Activated CD4-positive, alpha-beta T cell treated with anti-CD3 and anti-CD28 coated beads for 24 hours (primary cell): ENCODE measurements around the gene C6orf120.
"Not testable (repeated sequence)": the region's sequence is repeated elsewhere in the genome, so short reads cannot be mapped to it uniquely, and the experiment has no call there.

Source experiments
- DNase-seq, 2 donors: peaks; one replicate each; pipeline ENCODE4 v3.0.0-alpha.2; 2020; ENCODE audit warnings: low read depth in 2 of 2

C6orf120 gene

DNA sequence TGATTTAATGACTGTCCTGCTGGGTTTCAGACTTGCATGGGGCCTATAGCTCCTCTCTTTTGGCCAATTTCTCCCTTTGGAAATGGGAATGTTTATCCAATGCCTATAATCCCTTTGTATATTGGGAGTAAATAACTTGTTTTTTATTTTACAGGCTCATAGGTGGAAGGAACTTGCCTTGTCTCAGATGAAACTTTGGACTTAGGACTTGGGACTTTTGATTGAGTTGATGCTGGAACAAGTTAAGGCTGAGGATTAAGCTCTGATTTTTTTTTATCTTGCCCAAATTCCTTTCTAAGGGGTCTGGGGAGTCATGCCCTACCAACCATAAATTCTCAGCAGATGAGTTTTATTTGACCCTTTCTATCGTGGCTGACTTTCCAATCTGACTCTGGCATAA lies 23.6 kb upstream of the C6orf120 start:
- DNase-seq: no peak

DNA sequence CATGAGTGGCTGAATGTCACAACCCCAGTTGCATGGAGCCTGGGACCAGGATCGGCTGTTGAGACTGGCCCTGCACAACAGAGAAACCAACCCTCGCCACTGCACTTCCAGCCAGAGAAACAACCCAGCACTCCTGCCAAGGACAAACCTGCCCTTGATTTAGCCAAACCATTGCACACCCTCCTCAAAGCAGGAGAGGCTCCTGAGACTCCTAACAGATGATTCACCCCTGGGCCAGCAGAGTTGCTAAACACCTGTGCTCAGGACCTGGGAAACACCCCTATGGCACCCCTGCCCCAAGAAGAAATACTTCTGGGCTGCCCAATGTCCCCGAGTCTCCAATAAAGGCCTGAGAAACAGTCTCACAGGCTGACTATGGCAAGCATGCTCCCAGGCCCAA lies 17.9 kb upstream of the C6orf120 start:
- DNase-seq: no peak

DNA sequence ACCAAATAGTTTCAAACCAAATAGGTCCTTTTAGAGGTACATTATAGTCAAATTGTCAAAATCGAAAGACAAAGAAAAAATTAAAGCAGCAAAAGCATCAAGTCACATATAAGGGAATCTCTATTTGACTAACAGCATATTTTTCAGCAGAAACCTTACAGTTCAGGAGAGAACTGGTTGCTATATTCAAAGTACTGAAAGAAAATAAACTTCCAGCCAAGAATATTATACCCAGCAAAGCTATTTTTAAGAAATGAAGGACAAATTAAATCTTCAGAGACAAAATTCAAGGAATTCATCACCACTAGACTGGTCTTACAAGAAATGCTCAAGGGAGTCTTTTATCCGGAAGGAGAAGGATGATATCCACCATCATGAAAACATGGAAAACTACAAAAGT lies 16.1 kb upstream of the C6orf120 start:
- DNase-seq: no peak

DNA sequence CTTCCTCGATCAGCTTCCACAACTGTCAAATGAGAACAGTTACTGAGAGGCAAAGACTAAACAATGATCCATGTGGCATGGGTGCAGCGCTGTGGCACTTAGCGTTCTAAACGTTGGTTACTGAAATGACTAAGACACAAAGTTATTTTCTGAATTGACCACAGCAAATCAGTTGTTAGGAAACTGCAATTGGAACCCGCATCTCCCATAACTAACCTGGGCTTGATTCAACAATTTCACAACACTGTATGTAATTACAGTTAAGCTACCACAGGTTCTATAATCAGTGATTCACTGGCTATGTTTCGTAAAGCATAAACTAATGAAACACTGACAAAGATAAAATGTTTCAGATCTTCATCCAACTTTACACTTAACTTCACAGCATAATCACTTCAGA lies 12.6 kb upstream of the C6orf120 start:
- DNase-seq: no peak

DNA sequence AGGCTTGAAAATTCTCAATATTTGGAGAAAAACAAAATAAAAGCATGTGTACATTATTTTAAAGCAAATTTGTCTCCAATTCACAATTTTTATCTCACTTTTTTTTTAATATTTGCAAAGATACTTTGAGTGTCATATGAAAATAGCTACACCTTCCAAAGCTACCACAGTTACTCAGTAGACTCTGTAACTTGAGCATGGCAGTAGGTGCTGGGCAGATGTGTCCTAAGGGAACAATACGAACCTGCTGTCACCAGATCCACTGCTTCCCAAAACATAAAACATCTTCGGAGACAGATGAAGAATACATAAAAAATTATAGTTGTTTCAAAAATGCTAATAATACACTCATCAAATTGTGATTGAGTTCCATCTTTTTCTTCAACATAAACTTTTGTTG lies 10.7 kb upstream of the C6orf120 start:
- no peak for DNase-seq

DNA sequence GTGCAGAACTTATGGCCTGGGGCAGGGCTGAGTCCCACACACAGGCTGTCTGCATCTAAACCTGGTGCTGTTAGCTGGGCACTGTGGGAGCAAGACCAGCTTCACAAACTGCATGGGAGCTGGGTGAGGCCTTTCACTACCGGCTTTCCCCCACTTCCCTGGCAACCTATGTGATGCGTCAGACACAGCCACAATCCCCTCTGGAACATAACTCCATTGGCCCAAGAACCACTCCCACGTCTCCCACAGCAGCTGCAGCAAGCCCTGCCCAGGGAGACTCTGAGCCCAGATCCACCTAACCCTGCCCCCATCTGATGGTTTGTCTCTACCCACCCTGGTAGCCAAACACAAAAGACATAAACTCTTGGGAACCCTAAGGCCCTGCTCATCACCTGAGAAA lies 9.4 kb upstream of the C6orf120 start:
- no peak for DNase-seq

DNA sequence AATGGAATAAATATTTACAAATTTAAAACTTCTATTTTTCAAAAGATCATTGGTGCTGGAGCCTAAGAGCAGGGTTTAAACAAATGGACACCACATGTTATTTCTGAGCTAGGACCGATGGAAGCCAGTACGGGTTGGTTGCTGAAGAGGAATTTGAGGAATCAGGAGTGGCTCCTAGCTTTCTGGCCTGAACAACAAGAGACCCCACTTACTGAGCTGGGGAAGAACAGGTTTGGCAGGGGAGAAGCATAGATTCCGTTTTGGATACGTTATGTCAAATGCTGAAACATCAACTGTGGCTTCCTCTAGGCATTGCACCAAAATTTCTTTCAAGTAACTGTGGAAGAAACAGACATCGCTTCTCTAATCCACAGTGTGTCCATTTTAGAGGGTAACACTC lies 6.8 kb upstream of the C6orf120 start:
- DNase-seq: no peak

DNA sequence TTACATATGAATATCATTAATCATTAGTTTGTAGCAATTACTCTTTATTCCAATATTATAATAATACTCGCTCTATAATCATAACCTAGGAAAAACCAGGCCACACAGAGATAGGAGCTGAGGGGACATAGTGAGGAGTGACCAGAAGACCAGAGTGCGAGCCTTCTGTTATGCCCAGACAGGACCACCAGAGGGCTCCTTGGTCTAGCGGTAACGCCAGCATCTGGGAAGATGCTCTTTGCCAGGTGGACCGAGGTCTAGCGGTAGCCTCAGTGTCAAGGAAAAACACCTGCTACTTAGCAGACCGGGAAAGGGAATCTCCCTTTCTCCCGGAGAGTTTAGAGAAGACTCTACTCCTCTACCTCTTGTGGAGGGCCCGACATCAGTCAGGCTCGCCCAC lies 4.8 kb upstream of the C6orf120 start:
- DNase-seq: not testable (repeated sequence)

DNA sequence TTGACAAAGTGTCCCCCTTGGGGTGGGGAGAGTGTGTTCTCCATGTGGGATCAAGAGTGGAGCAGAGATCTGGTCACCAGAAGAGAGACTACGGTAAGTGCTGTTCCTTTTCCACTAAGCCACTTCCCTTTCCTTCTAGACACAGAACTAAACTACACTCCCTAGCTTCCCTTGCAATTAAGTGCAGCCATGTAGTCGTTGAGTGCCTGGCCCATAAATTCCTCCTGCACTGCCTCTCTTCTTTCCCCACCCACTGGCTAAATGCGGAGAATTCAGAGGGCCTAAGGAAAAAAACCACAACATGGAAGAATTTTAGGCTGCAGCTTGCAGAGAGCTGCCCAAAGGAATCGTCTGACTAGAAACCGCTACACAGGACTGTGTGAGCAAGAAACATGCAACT lies 1.6 kb upstream of the C6orf120 start:
- DNase-seq: no peak

DNA sequence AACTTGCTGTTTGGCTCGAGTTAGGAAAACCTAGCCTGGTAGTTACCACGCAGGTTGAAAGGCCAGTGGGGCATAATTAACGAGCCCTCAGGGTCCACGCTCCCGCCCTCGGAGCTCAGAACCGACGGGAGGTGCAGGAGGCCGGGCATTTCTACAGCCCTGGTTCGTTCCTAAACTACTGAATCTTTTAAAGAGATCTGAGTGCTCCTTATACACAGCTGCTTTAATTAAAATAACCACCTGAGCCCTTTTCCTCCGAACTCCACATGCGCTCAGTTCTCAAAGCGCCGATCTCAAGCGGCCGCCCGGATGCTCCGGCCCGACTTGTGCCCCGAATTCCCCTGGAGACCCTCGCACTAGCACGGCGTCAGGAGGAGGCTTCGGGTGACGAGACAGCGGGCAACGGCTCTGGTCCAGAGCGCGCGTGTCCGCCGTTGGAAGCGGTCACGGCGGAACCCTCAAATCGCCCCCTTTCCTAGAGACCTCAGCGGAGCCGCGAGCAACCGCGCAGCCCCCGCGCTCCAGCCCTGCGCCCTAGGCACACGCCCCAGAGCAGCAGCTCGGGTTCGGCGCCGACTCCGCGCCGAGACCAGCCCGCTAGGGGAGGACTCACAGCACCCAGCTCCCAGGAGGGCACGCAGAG lies 494 bp upstream of the C6orf120 start:
- DNase-seq: no peak

DNA sequence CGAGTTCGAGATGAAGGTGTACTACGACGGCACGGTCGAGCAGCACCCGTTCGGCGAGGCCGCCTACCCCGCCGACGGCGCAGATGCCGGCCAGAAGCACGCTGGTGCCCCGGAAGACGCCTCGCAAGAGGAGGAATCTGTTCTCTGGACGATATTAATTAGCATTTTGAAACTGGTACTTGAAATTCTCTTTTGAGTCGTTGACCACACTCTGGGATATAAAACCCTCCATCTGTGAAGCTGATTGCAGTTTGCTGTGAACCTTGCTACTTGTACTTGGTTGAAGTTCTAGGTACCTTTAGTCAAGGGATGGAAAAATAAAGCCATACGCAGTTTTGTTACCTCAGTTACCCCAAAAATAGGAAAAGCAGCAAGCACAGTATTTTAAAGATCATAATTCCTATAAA lies 917 bp downstream of the C6orf120 start:
- DNase-seq: peak in 1 of 2 donors; percentile 20

DNA sequence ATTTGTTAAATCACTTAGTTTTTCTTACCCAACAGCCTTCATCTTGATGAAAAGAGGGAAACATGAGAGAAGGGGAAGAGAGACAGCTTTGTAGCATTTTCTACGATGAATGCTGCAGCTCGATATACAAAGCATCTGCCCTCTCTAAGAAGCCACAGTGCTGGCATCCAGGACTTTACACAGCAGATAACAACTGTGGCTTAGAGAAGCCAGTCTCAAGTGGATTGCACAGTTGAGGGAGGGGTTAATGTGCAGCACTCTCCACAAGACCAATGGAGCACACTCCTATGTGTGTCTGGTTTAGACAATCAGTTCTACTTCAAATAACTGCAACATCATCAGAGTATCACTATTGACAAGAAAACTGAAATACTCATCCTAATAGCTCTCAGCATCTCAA lies 5.8 kb downstream of the C6orf120 start:
- DNase-seq: no peak

DNA sequence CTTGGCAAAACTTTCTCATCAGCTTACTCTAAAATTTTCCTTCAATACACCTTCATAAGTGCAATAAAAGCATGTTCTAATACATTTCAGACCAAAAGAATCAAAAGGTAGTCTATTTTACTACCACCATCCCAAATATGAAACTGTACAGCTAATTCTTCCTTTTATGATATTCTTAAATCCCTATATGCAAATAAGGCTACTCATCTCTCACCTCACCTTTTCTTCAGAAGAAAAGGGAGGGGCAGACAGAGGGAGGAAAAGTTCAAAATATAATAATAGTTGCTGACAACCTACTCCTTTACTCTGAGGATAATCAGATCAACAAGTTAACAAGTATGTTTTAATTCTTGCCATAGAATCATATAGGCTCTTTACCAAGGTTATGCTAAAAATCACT lies 7.4 kb downstream of the C6orf120 start:
- no peak for DNase-seq

DNA sequence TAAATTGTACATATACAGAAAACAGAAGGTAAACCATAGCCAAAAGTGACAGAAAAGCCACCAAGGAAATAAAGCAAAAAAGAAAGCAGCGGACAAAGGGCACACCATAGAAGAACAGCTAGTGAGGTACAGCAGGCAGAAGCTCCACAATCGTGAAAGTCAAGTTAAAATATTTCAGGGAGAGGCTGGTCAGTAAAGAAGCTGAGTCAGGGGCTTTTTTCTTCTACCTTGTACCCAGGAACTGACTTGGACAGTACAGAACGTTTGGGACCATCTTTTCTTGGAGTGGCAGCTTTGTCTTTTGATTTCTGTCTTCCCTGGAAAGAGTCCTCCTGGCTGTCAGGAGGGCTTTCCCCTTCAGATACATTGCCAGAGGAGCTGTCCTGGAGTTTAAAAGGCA lies 8.1 kb downstream of the C6orf120 start:
- no peak for DNase-seq

DNA sequence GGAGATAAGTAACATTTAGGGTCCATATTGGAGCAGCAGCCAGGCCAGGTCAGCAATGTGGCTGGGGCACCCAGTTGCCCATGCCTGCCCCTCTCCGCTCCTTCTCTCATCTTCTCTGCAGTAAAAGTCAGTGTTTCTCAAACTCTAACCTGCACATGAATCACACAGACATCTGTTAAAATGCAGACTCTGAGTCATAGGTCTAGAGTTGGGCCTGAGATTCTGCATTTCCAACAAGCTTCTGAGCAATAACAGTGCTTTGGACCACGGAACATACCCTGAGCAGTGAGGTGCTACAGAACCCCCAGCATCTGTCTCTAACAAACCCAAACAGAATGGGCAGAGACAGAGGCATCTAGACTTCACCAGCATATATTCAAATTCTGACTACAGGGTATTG lies 12.3 kb downstream of the C6orf120 start:
- no peak for DNase-seq

DNA sequence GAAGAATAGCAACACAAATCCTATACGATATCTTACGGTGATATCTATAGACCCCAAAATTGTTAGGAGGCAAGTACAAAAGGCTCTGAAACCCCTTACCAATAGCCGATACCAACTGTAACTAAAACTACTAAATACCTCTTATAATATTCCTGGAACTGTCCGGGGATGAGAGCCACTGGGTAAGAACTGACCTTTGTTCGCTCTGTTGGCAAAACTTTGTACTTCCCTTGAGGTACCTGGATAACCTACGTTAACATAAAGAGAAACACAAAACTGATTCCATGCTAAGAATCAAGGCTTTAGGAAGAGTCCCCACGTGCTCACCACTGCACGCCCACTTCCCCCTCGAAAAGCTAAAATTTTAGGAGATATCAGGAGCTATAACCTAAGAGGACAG lies 12.7 kb downstream of the C6orf120 start:
- DNase-seq: no peak

DNA sequence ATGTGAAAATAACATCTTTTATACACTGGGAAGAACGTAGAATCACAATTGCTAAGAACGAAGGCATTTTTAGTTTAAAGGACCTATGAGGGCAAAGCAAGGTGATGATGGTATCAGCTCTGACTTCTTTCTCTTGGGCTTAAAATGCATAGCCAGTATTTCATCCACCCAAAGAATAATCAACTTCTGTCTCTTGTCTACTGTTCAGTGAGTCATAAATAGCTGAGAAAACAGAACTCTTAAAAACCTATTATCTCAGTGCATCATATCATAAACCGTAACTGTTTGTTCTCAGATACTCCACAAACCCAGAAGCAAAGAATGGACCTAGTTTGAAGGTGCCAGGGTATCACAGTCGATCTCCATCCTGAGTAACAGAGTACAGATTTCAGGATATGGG lies 17.2 kb downstream of the C6orf120 start:
- DNase-seq: no peak

DNA sequence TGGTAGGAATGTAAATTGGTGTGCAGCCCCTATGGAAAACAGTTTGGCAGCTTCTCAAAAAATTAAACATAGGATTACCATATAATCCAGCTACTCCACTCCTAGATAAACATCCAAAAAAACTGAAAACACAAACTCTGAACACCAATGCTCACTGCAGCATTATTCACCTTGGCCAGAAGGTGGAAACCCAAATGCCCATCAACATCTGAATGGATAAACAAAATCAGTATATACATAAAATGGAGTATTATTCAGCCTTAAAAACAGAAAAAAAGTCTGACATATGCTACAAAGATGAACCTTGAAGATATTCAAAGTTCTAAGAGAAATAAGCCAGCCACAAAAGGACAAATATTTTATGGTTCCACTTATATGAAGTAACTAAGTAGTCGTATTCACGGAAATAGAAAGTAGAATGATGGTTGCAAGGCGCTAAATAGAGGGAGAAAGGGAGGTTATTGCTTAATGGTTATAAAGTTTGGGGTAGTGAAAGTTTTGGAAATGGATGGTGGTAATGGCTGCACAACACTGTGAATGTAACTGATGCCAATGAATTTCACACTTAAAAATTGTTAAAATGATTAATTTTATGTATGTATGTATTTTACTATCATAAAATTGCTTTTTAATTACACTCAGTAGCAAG lies 18.4 kb downstream of the C6orf120 start:
- DNase-seq: no peak

DNA sequence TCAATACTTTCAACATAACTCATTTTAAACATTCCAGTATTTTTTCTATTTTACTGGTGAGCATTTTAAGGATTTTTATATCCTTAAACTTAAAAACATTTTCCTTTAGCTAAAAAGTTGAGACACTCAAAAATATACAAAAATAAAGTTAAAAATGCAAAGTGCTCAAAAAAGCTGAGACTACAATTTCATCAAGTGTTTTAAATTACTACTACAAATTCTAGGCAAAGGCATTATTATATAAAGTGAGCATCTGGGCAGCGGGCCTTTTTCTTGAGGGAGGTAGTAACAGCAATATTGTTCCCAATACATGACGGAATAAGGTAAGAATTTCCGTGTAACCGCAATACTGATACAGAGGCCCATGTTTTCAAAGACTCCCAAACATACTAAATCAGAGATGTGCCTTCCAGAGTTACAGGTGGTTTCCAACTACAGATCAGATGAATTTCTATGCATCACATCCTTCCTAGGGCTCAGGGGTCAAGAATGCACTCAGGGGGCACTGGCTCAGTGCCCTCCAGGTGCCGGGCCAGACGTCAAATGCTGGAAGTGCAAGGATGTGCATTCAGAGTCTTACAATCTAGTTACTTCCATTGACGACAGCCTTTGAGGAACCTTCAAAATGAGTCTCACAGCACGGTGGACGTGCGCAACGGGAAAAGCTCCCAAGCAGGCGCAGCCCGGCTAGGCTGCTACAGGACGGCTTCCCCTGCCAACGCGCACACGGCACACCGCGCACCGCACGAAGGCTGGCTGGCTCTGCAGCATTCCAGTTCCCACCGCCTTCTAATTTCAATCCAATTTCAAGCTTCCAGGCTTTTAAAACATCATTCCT lies 20.7 kb downstream of the C6orf120 start:
- peak in 1 of 2 donors; percentile 10 for DNase-seq

DNA sequence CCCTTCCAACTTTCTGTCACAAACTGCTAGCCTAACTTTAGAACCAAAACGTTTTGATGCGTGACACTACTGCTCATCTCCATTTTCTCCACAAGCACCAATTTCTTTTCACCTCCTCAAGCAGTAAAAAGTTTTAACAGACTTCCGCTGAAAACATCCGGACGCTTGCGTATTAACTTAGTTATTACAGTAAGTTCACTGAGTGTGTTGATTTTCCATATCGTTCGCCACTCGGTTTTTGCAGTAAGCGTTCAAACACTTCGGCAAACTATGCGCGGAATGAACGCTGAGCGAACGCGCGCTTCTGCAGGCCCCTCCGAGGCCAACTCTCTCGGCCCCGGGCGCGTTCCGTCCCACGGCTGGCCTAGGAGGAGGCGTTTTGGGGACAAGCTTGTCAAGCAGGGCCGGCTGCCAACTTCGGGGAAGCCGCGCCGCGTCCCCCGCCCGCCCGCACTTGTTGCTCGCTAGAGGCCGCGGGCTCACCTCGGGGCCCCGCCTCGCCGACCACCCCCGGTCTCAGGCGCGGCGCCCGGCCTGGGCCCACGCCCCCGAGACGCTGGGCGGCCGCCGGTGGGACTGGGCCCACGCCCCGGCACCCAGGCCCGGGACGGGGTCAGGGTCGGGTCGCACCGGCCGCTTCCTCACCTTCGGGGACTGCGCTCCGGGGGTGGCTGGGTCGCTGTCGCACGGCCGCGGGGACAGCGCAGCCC lies 21.4 kb downstream of the C6orf120 start:
- peak; percentile 31 to 37 for DNase-seq

DNA sequence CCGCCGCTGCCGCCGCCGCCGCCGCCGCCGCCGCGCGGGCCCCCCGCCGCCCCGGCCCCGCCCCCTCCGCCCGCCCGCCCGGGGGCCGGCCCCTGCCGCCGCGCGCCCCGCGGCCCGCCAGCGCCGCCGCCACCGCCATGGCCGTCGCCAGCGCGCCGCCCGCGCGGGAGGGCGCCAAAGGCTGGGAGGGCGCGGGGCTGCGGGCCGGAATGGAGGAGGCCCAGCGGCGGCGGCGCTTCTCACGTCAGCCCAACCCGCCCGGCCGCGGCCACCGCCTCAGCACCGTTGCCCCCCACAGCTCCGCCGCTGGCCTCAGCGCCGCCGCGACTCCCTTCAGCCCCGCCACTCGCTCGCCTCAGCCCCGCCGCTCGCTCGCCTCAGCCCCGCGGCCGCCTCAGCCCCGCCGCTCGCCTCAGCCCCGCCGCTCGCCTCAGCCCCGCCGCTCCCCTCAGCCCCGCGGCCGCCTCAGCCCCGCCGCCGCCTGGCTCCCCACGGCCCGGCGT lies 22.1 kb downstream of the C6orf120 start:
- peak; percentile 8 to 9 for DNase-seq

DNA sequence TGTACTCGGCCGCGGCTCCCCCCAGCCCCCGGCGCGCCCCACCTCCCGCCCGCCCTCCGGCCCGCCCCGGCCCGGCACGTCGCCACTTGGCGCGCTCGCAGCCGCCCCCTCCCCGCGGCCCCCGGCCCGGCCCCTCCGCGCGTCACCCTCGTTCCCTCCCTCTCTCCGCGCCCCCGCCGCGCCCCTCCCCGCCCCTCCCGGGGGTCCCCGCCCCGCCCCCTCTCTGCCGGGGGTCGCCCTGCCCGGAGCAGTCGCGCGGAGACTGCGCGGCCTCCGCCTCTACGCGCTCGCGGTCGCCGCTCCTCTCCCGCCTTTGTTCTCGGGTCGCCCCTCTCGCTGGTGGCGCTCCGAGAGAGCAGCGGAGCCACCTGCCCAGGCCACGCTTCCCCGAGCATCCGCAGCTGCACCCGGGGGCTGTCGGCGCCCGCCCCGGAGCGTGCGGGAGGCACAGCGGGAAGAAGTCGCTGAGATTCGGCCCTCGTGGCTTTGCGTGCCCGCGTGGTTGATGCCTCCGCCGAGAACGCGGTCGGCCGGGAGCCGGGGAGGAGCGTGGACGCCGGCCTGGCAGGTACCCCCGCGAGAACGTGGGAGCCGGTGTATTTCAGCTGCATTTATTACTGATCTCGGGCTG lies 22.7 kb downstream of the C6orf120 start, which contains the start of gene PHF10:
Gene PHF10 (minus strand): TSS at position 7 of the 631 bp plus-strand sequence. CDS start 569 bp downstream, outside the sequence.
- peak; percentile 55 to 58 for DNase-seq
